GM12878 (cell line): ENCODE data around the gene FGGY. TPM values are rescaled to one million over a fixed set of nuclear protein-coding genes. Genes with fewer than 3 reads are reported as not detected.

Source experiments
- ATAC-seq: fragments of 200-7000 bp; cut with Tn5 transposase; 3 replicates; pipeline ENCODE4 v1.9.1; 2020; ENCODE audit warnings: mild to moderate bottlenecking, moderate library complexity
- BruUV-seq: library from RNA; stranded (reverse); fragments of 400-500 nt; replicated peaks from 2 replicates; lab custom pipeline; 2021; lab: Mats Ljungman, UMichigan
- CTCF ChIA-PET: fragments of 300-600 bp; sonication (Branson Sonifier 250); formaldehyde crosslinking; extraction: SDS; loops from one replicate; lab custom pipeline; 2021; ENCODE audit warnings: inconsistent platforms; lab: Yijun Ruan, JAX
- POLR2A ChIA-PET: fragments of 350-600 bp; formaldehyde crosslinking; extraction: SDS; loops from one replicate; lab custom pipeline; 2021; ENCODE audit warnings: inconsistent platforms; lab: Charles Lee
- RAD21 ChIA-PET: fragments of 300-600 bp; sonication (Branson Sonifier 250); formaldehyde crosslinking; loops from one replicate; lab custom pipeline; 2023; ENCODE audit warnings: antibody characterized with exemption; ENCODE audit not compliant: unreplicated experiment; lab: Charles Lee
- SMC1A ChIA-PET: fragments of 300-600 bp; sonication (Branson Sonifier 250); formaldehyde crosslinking; loops from one replicate; lab custom pipeline; 2023; ENCODE audit not compliant: unreplicated experiment, uncharacterized antibody; lab: Charles Lee
- DNase-seq: peaks from one replicate; pipeline ENCODE4 v3.0.0-alpha.2; 2011; ENCODE audit warnings: low read depth, low spot score
- FAIRE-seq: peaks from 3 replicates; lab custom pipeline; 2011; peaks lifted over from hg19 to GRCh38; lab: Jason Lieb, UNC
- H2AFZ ChIP-seq: 2 replicates; pipeline ENCODE4 v1.6.0; 2011; ENCODE audit warnings: low read depth, low read length, control low read depth; ENCODE audit not compliant: control insufficient read depth
- H3K27ac ChIP-seq: 2 replicates; pipeline ENCODE4 v1.5.1; 2011; ENCODE audit warnings: control low read depth; ENCODE audit not compliant: control insufficient read depth, insufficient read depth
- H3K27me3 ChIP-seq, 2 experiments: replicated peaks in 1 of 2; 2 replicates each; pipeline versions ENCODE4 v1.6.0 to v1.6.1; 2011; ENCODE audit warnings: low read length in 1 of 2; ENCODE audit not compliant: control insufficient read depth in 2 of 2, insufficient read depth in 2 of 2
- H3K36me3 ChIP-seq, 2 experiments: 2 replicates each; pipeline ENCODE4 v1.5.1; 2011; ENCODE audit warnings: low read length in 1 of 2; ENCODE audit not compliant: control insufficient read depth in 2 of 2, insufficient read depth in 2 of 2
- H3K4me1 ChIP-seq: 2 replicates; pipeline ENCODE4 v1.6.1; 2011; ENCODE audit warnings: mild to moderate bottlenecking, low read length, moderate library complexity, mixed read lengths; ENCODE audit not compliant: control insufficient read depth, insufficient read depth
- H3K4me2 ChIP-seq: 2 replicates; pipeline ENCODE4 v1.6.0; 2011; ENCODE audit warnings: control low read depth; ENCODE audit not compliant: control insufficient read depth, insufficient read depth
- H3K4me3 ChIP-seq: fragments of 200-600 bp; sonication (generic); 2 replicates; pipeline ENCODE4 v1.5.1; 2016
- H3K79me2 ChIP-seq: 2 replicates; pipeline ENCODE4 v1.6.0; 2011; ENCODE audit warnings: low read length; ENCODE audit not compliant: control insufficient read depth, insufficient read depth
- H3K9ac ChIP-seq: 2 replicates; pipeline ENCODE4 v1.8.0; 2011; ENCODE audit warnings: low read length, control low read depth, mixed read lengths; ENCODE audit not compliant: control insufficient read depth, insufficient read depth
- H3K9me3 ChIP-seq: replicated peaks from 3 replicates; pipeline ENCODE4 v1.5.1; 2011; ENCODE audit warnings: mild to moderate bottlenecking, low read length; ENCODE audit not compliant: control insufficient read depth, insufficient read depth
- H4K20me1 ChIP-seq: 2 replicates; pipeline ENCODE4 v1.6.0; 2011; ENCODE audit not compliant: control insufficient read depth, insufficient read depth
- BMI1 ChIP-seq: fragments of 450-650 bp; IDR thresholded peaks from 2 replicates; pipeline ENCODE4 v1.6.1; 2016; ENCODE audit warnings: mild to moderate bottlenecking, moderate library complexity, borderline replicate concordance
- CEBPB ChIP-seq, 2 experiments: fragments of 150-350 bp in 1 of 2; IDR thresholded peaks; 2 replicates each; pipeline ENCODE4 v1.6.1; 2012 to 2014; ENCODE audit warnings: low read depth in 2 of 2, low read length in 2 of 2, borderline replicate concordance in 1 of 2, inconsistent platforms in 1 of 2
- EP300 ChIP-seq, 2 experiments: fragments of 150-350 bp in 1 of 2; IDR thresholded peaks; 2 replicates each; pipeline ENCODE4 v1.6.1; 2011 to 2012; ENCODE audit warnings: low read depth in 2 of 2, low read length in 2 of 2, borderline replicate concordance in 1 of 2, improper control_type of control experiment in 1 of 2, inconsistent platforms in 1 of 2; ENCODE audit not compliant: control insufficient read depth in 1 of 2
- FOXM1 ChIP-seq: IDR thresholded peaks from 2 replicates; pipeline ENCODE4 v1.6.1; 2012; ENCODE audit warnings: low read depth, mild to moderate bottlenecking, inconsistent platforms, low read length, moderate library complexity
- GATAD2B ChIP-seq: fragments of 450-650 bp; conservative IDR thresholded peaks from 2 replicates; pipeline ENCODE4 v1.6.1; 2017; ENCODE audit warnings: low read depth, mild to moderate bottlenecking, moderate library complexity
- HDAC2 ChIP-seq: fragments of 200-600 bp; sonication (generic); IDR thresholded peaks from 2 replicates; pipeline ENCODE4 v1.6.1; 2017
- MEF2A ChIP-seq: IDR thresholded peaks from 2 replicates; pipeline ENCODE4 v1.6.1; 2011; ENCODE audit warnings: low read depth, mild to moderate bottlenecking, low read length, moderate library complexity; ENCODE audit not compliant: insufficient read depth
- MTA2 ChIP-seq: fragments of 450-650 bp; IDR thresholded peaks from 2 replicates; pipeline ENCODE4 v1.6.1; 2016; ENCODE audit warnings: low read depth, mild to moderate bottlenecking, moderate library complexity
- NKRF ChIP-seq: fragments of 450-650 bp; conservative IDR thresholded peaks from 2 replicates; pipeline ENCODE4 v1.6.1; 2017; ENCODE audit warnings: mild to moderate bottlenecking, moderate library complexity
- NR2C2 ChIP-seq: IDR thresholded peaks from 2 replicates; pipeline ENCODE4 v1.6.1; 2011; ENCODE audit warnings: borderline replicate concordance, low read depth; ENCODE audit not compliant: control insufficient read depth, insufficient read length
- NRF1 ChIP-seq: conservative IDR thresholded peaks from 2 replicates; pipeline ENCODE4 v1.6.1; 2011; ENCODE audit warnings: mild to moderate bottlenecking, low read depth, low read length, improper control_type of control experiment
- POLR2A ChIP-seq: IDR thresholded peaks from 2 replicates; pipeline ENCODE4 v1.6.1; 2011; ENCODE audit warnings: low read depth, mild to moderate bottlenecking, low read length
- USF2 ChIP-seq: IDR thresholded peaks from 2 replicates; pipeline ENCODE4 v1.6.1; 2011; ENCODE audit warnings: low read depth, low read length, improper control_type of control experiment, borderline replicate concordance
- ZNF622 ChIP-seq: fragments of 450-650 bp; IDR thresholded peaks from 2 replicates; pipeline ENCODE4 v1.6.1; 2017; ENCODE audit warnings: mild to moderate bottlenecking, inconsistent platforms
- WGBS: methylation state at CpG from one replicate; pipeline ENCODE4 v1.1.6; 2016; ENCODE audit warnings: low lambda C conversion rate; ENCODE audit not compliant: insufficient replicate concordance, insufficient coverage; ENCODE audit errors: missing lambda C conversion rate; 5-methylcytosine and 5-hydroxymethylcytosine counted together
- in situ Hi-C: fragments of 300-500 bp; cut with MboI; formaldehyde crosslinking; loops from 9 replicates; pipeline ENCODE4 v1.14.3; 2018; ENCODE audit warnings: mixed read lengths
- intact Hi-C: fragments of 100-400 bp; cut with micrococcal nuclease; formaldehyde crosslinking; loops from one replicate; pipeline ENCODE4 v1.14.2; 2022; ENCODE audit not compliant: unreplicated experiment
- polyA plus RNA-seq, 11 experiments: library from polyadenylated mRNA; depleted of rRNA in 4 of 11; unstranded in 6 of 11; stranded (reverse) in 5 of 11; fragments of >200 nt; fragmentation: Nextera tagmentation in 4 of 11; fragmentation: Illumina TruSeq in 1 of 11; extraction: Ambion mirVana in 4 of 11; extraction: Trizol in 1 of 11; gene quantifications; 1 replicate in 1 of 11; 2 replicates in 10 of 11; pipeline versions ENCODE4 v1.2.1 to v1.2.3, GENCODE V29; 2011 to 2016; ENCODE audit warnings: inconsistent platforms in 2 of 11, missing spikeins in 2 of 11, low read depth in 1 of 11
- total RNA-seq, 4 experiments: library from RNA; depleted of rRNA in 3 of 4; stranded (reverse); fragments of >200 nt in 3 of 4; fragmentation: Illumina TruSeq in 1 of 4; extraction: Trizol in 1 of 4; gene quantifications; 2 replicates each; pipeline versions ENCODE4 v1.2.1 to v1.2.3, GENCODE V29; 2013 to 2021
- TF ChIP-seq, protein P1 (sequence below): IDR thresholded peaks from 2 replicates; pipeline ENCODE4 v1.6.1; 2012; ENCODE audit warnings: improper control_type of control experiment, low read depth, low read length; ENCODE audit not compliant: insufficient replicate concordance

FGGY gene
- total and polyA plus RNA-seq, 10 of the 15 experiments (the other 5 are each of a cell fraction or from before 2014, with no cell fraction given): 6.2 to 11.9 (median 7.5) TPM

DNA sequence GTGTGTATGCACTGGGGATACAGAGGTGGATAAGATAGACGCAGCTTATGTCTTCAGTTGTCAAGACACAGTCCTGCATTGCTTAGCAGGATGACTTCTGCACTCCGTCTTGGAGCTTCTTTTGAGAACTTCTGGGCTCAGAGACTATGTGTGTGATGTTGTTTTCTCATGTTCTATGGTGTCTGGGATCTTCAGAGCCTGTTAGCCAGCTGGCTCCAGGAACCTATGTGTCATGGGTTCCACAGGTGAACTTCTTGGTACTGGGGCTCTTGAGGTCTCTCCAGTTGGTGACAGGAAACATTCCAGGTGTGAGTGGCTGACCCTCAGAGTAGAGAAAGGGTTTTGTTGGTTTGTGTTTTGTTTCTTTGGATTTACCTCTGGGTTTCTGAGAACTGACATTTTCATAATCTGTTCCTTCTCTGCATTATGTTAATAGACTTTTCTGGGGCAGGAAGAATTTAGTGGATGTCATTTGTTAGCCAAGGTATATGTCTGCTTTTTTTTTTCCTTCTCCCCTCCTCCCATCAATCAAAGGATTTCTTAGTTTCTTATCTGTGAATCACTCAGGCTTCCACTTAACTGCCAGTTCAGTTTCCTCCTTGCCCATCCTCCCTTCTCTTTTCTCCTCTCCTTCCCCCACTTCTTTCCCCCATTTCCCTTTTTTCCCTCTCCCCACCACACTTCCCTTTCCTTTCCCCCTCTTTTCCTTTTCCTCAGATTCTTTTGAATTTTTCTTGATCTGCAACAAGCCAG lies 18.1 kb downstream of the FGGY start:
- in situ Hi-C loops (no loop called here), intact Hi-C loops (no loop called here)
- H4K20me1 ChIP-seq: no peaks in the 10 kb centered on the region
- H3K4me1 ChIP-seq: peaks cover 5% of the 10 kb centered on the region; the same call in 1 of the 2 replicates
- H3K4me3 ChIP-seq: no peak overlapping the region
- H3K9ac ChIP-seq: no peak overlapping the region
- ChIA-PET RAD21 (interaction anchor here (0.6 kb wide), 2 partner anchors 478 to 588 kb away, joined by 3 to 5 read pairs; no protein-coding TSS in a partner anchor), POLR2A (interaction anchor here (0.6 to 1.0 kb wide), 2 partner anchors 9 to 232 kb away, joined by 3 read pairs; no protein-coding TSS in a partner anchor), SMC1A (interaction anchor here (0.7 to 1.1 kb wide), 3 partner anchors 9 to 384 kb away, joined by 3 to 4 read pairs (median 3); no protein-coding TSS in a partner anchor), CTCF (no interaction called here)
- no peak for ATAC-seq
- no peak for TF ChIP-seq MEF2A
- no peak for TF ChIP-seq FOXM1
- TF ChIP-seq ZNF622: no peak
- TF ChIP-seq EP300 (IDR thresholded peaks at IDR 0.05; ENCODE audit: borderline replicate concordance in 1 of 2, control insufficient read depth in 1 of 2, low read depth in 2 of 2, low read length in 2 of 2): no peak
- no peak for TF ChIP-seq NKRF
- TF ChIP-seq GATAD2B: no peak
- TF ChIP-seq NRF1: no peak
- no peak for TF ChIP-seq NR2C2
- TF ChIP-seq MTA2: no peak
- no peak for TF ChIP-seq CEBPB (IDR thresholded peaks at IDR 0.05; ENCODE audit: borderline replicate concordance in 1 of 2, low read depth in 2 of 2, low read length in 2 of 2)
- no peak for TF ChIP-seq POLR2A
- TF ChIP-seq, protein P1, sequence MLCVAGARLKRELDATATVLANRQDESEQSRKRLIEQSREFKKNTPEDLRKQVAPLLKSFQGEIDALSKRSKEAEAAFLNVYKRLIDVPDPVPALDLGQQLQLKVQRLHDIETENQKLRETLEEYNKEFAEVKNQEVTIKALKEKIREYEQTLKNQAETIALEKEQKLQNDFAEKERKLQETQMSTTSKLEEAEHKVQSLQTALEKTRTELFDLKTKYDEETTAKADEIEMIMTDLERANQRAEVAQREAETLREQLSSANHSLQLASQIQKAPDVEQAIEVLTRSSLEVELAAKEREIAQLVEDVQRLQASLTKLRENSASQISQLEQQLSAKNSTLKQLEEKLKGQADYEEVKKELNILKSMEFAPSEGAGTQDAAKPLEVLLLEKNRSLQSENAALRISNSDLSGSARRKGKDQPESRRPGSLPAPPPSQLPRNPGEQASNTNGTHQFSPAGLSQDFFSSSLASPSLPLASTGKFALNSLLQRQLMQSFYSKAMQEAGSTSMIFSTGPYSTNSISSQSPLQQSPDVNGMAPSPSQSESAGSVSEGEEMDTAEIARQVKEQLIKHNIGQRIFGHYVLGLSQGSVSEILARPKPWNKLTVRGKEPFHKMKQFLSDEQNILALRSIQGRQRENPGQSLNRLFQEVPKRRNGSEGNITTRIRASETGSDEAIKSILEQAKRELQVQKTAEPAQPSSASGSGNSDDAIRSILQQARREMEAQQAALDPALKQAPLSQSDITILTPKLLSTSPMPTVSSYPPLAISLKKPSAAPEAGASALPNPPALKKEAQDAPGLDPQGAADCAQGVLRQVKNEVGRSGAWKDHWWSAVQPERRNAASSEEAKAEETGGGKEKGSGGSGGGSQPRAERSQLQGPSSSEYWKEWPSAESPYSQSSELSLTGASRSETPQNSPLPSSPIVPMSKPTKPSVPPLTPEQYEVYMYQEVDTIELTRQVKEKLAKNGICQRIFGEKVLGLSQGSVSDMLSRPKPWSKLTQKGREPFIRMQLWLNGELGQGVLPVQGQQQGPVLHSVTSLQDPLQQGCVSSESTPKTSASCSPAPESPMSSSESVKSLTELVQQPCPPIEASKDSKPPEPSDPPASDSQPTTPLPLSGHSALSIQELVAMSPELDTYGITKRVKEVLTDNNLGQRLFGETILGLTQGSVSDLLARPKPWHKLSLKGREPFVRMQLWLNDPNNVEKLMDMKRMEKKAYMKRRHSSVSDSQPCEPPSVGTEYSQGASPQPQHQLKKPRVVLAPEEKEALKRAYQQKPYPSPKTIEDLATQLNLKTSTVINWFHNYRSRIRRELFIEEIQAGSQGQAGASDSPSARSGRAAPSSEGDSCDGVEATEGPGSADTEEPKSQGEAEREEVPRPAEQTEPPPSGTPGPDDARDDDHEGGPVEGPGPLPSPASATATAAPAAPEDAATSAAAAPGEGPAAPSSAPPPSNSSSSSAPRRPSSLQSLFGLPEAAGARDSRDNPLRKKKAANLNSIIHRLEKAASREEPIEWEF: no peak
- TF ChIP-seq USF2: no peak
- no peak for TF ChIP-seq BMI1
- TF ChIP-seq HDAC2: no peak
- 31% methylated on average over 2 of the region's 2 CpGs for WGBS
- no TSS peak for BruUV-seq
- H3K4me2 ChIP-seq: no peak overlapping the region
- no peak for DNase-seq
- no peaks in the 10 kb centered on the region for H3K9me3 ChIP-seq
- no peak overlapping the region for H2AFZ ChIP-seq
- no peak for FAIRE-seq
- no peaks in the 10 kb centered on the region for H3K36me3 ChIP-seq
- H3K27ac ChIP-seq: no peak overlapping the region
- H3K27me3 ChIP-seq: no peaks in the 10 kb centered on the region
- no peaks in the 10 kb centered on the region for H3K79me2 ChIP-seq
